ENCODE measurements around the gene ZC3H12C.

The ZC3H12C gene

DNA sequence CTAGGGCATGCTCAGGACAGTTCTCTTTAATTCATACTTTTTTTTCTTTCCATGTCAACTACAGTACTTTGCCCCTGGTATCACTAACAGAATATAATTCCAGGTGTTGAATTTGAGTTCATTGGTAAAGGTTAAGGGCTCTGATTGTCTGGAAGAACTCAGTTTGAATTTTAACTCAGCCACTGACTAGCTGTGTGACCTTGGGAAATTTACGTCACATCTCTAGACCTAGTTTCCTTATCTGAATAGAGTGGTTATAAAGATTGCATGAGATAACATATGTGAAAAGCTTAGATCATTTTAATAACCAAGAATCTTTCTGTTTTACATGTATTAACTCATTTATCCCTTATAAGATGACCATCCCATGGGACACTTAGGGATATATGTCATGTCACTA is 15.8 kb upstream of the ZC3H12C start:
- no peak for DNase-seq (ENCODE audit: low read depth, low spot score)

DNA sequence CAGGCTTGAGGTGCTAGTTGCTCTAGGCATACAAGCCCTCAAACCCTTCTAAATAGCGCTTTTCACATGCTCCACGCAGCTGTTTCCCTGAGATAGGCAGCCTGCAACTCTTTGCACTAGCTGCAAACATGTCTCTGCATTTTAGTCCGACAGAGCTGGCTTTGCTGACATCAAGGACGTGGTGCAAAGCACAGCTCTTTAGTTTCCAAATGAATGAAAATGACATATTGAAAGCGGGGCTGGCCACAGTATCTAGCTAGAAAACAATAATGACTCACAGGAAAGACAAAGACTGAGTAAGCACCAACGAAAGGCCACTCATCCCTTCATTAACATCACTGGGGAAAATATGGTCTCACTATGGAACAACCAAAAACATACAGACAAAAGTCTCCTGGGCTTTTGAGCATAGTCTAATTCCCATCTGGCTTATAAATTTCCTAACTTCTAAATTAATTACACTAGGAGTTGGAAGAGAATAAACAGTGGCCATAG is 15.3 kb upstream of the ZC3H12C start:
- no peak for DNase-seq (ENCODE audit: low read depth, low spot score)

DNA sequence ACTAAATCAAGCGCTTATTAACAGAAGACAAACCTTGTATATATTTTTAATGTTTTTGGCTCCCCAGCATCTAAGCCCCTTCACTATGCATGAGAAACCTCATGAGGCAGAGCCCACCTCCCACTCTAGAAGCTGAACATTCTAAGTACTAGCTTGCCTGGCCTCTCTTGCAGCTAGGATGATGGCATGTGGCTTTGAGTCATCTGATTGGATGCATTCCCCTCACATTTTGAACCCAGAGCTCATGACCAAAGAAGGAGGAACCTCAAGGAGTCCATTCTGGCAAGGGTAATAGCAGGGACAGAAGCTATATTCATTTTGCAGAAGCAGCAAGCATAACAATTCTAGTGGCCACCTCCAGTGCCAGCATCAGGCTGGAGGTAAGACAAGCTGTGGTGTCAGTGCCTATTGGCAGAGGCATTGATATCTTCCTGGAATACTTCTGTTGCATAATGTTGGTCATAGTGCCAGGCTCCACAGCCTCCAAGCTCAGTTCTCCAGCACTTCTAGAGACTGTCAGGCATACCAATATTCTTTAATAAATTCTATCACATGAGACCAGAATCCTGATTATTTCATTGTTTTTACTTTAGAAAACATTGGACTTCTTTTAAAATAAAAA is 14.2 kb upstream of the ZC3H12C start:
- no peak for DNase-seq (ENCODE audit: low read depth, low spot score)

DNA sequence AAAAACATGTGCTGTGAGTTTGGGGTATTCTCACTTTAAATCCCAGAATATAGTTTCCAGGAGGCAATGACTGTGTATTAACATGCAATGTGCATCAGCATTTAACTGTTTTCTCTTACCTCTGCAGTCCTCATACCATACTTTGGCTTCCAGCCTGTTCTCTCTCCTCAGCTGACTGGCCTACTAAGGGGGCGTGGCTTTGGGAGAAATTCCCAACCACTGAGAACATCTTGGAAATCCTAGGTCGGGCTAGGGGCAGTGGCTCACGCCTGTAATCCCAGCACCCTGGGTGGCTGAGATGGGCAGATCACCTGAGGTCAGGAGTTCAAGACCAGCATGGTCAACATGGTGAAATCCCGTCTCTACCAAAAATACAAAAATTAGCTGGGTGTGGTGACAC is 13.5 kb upstream of the ZC3H12C start:
- DNase-seq (ENCODE audit: low read depth, low spot score), result no peak

DNA sequence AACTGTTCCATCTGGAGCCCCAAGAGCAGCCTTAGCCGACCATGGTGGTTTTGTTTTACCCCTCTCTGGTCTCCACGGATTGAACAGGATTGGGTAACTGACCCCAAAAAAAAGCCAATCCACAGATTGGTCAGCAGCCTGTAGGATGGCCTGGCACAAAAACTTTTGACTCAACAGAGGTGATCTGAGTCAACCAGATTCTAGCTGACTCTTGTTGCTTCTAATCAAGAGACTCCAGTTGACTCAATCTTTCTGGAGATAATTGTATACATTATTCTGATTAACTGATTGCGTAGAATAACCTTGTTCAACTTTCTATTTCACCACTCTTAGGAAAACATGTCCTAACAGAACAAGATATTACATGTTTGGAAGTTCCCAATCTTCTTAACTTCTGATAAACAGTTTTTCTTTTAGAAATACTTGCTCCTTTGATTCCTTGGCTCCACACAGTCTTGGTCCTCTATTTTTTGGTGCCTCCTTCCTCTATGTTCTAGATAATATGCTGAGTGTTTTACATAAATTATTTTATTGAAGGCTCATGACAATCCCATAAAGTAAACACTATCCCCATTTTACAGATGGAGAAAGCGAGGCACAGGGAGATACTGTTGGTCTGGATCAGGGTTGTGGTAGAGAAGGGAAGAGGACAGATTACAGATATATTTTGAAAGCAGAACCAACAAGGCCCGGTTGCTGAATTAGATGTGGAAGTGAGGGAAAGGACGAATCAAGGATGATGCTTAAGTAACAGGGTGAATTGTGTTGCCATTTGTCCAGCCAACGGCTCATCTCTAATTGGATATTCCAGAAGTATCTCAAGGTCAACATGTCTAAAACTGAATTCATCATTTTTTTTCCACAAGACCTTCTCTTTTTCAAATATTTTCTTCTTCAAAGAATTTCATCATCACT is 11.5 kb upstream of the ZC3H12C start:
- no peak for DNase-seq (ENCODE audit: low read depth, low spot score)

DNA sequence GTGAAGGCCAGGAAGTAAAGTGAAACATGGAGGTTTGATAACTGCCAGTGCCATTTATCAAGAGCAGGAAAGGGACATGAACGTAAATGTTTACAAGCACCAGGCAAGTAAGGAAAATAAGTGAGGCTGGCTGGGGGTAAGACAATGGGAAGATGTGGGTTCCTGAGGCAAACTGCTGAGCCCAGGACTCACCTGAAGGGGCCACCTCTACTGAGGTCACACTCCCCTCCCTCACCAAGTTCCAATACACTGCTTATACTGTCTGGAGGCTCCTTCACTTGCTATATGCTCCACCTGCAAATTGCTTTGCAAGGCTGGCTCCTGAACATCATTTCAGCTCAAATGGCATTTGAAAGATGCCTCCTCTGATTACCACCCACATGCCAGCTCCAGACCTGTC is 10.3 kb upstream of the ZC3H12C start:
- DNase-seq (ENCODE audit: low read depth, low spot score), result no peak

DNA sequence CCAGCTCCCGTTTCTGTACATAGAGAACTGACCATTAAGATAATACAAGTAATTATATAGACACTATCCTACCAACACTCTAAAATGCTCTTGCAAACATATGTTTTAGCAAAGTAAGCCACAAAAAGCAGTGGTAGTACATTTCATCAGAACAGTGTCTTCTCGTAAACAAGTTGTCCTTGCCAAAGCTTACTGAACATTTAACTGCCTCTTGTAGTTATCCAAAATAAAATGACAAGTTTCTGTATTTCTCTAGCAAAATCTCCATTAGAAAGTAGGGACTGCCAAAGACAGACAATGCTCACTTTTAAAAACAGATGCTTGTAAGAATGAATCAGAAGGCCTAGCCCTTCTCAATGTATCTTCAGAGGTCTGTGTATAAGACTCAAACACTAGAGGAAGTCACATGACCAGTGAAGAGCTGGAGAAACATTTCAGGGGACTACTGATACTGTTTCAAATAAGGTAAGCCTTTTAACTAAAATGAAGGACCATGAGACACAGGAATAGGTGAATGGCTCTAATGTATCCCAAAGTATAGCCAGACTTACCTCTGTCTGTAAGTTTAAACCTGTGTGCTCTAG is 7.8 kb upstream of the ZC3H12C start:
- DNase-seq (ENCODE audit: low read depth, low spot score), result no peak

DNA sequence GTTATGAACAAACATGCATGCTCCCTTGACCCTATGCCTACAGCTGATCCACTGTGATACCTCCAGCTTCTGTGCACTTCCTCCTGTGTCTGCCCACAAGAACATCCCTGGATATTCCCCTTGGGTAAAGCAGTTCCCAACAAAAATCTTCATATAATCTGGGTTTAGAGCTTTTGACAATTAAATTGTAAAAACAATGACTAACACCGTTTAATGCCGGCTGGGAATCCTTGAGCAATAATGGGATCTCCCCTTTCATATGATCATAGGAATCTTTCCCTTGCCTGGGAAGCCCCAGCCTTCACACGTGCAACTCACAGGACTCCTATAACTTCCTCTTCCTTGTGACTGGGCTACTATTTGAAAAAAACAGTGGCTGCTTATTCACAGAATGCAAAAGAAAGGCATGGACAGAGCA is 6.3 kb upstream of the ZC3H12C start:
- DNase-seq (ENCODE audit: low read depth, low spot score), result no peak

DNA sequence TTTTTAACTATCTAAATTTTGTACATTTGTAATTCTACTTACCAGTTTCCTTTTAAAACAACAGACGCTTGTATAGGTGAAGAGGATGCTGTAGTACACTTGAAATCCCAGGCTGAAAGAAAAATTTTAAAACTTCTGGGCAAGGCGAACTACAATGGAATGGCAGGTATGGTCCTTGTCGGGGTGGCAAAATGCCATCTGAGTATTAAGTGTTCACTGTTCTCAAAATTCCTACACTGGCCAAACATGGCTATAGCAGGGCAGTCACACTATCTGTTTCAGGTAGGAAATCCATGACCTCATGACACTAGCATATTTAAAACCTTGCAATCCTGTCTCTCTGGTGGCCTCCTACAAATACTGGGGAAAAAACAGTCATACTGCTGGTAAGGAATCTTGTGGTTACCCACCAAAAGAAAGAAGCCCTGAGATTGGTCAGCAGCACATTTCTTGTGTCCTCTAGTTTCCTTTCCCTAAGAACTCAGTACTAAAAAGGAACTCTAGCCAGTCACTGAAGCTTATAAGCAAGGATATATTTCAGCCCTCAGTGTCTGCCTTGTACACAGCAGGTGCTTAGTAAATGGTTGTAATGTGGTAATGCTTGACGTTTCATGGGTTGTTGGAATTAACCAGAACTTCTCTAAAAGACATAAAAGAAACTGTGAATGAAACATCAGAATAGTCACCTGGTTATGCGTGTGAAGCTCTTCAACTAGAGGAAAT is 5.2 kb upstream of the ZC3H12C start:
- no peak for DNase-seq (ENCODE audit: low read depth, low spot score)

DNA sequence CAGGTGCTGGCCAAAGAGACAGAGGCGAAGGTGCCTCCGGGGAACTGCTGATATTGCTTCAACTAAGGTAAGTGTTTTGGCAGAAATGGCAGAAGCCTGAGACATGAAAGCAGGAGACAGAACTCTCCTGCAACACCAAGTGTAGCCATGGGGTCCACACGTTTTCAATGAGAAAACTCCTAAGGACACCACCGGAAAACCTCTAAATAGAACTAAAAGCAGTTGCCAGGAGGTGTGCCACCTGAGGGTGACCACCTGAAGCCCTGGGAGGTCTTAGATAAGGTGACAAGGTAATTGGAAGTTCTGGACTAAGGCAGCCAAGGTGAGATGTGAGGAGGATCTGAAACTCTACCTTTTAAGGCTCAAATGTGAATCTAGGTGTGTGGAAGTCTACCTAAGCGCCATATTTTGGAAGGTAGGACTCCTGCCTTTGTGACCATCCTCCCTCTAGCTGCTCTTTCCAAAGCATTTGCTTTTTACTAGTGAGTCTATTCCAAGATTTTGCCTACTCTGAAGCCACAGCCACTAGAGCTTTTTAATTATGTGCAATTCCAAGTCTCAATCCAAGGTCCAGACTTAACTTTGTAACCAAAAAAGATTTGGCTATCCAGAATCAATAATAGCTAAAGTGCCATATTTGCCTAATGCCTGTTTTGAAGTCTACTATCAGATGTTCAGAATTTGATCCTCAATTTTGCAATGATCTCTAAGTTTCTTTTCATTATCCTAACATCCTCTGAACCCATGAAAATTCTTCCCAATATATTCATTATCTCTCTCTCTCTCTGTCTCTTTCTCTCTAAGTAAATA is 4.5 kb upstream of the ZC3H12C start:
- DNase-seq (ENCODE audit: low read depth, low spot score), result no peak

DNA sequence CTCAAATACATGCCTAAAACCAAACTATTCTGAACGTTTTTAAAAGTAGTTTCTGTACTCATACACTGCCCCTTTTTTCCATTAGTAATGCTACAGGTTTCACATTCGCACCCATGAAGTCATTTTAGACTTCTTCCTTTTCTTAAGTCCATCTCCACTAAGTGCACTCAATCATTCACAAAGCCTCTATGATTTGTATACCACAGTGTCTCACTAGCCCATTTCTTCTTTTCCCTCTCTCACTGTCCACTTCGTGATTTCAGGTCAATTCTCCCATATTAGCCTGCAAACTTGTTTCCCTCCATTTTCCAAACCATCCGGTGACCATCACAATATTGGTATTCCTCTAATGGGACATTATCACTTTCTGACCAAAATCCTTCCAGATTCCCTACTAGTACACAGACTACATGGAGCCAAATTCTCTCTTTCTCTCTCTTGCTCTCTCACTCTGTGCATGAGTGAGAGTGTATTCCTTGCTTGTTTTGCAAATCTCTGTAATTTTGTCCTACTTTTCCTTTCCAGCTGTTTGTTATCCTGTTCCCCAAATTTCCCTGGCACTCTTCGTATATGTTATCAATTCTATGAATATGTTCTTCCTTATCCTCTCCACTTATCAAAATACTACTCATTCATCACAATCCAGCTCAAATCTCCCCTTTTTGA is 3.4 kb upstream of the ZC3H12C start:
- DNase-seq (ENCODE audit: low read depth, low spot score), result no peak

DNA sequence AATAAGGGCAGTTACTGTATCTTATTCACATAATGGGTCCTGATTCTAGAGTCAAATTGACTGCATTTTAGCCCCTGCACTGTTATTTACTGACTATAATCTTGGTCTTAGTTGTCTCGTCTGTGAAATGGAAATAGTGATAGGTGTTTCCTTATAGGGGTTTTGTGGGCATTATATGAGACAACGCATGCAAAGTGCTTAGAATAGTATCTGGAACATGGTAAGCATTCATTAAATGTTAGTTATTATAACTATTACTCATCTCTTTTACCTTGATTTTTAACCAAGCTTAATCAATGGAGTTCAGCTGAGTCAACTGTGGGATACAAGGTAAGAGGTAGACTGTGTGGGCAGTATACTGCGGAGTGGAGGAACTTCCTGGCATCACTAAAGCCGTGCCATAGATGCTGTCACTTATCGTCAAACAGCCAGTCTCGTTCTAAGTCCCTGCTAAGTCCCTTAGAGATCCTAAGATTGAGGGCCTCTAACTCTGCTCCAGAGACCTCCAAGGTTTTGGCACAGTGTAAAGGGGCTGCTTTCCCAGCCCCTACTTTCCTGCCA is 2.6 kb upstream of the ZC3H12C start:
- no peak for DNase-seq (ENCODE audit: low read depth, low spot score)

DNA sequence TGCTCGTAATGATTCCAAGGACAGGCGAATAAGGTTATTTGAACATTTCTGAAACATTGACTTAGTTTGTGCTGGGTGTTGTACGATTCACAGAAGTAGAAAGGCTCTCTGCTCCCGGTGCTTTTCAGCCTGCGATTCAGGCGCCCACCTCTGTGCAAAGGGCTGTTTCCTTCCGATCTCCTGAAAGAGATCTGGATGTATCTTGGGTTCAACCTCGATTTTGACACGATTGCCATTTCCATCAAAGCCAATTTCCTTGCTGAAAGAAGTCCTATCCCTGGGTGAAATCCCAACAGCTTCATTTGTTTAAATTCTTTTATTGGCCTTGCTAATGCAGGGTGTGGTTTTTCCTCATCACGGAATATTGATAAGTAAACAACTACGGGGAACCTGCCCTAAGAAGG is 1.1 kb upstream of the ZC3H12C start:
- no peak for DNase-seq (ENCODE audit: low read depth, low spot score)

DNA sequence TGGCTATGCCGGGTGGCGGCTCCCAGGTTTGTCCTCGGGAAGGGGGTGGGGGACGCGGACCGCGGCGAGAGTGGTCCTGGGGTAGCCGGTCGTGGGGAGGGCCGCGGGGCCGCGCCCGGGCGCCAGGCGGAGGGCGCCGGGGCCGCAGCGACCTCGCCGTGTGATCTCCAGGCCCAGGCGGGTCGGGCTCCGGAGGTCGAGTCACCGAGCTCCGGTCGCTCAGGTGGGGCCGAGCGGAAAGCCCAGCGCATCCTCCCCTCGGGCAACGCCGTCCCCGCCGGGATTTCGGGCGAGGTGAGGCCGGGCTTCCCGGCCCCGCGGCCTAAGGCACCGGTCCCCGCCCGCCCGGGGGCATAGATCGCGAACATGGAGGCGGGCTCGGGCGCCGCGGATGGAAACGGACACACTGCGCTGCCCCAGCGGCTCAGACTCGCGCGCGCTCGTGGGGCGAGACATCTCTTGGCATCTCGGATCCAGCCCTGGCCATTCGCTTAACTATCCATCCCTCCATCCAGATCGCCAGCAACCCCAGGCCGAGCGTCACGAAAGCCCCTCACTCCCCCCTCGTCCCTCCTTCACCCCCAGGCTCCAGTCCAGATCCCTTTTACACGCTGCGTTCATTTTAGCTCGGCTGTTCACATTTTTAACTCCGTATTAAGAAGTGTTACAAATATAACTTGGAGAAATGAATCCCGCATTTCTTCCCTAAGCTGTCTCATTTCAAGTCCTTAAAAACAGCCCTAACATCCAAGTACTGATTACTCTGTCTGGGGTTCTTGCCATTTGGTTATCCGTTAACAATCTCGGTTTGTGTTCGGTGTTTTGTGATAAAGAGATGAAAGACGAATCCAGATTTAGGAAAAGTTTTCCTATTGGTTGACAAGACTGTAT is 460 bp downstream of the ZC3H12C start:
- DNase-seq (ENCODE audit: low read depth, low spot score), result no peak

DNA sequence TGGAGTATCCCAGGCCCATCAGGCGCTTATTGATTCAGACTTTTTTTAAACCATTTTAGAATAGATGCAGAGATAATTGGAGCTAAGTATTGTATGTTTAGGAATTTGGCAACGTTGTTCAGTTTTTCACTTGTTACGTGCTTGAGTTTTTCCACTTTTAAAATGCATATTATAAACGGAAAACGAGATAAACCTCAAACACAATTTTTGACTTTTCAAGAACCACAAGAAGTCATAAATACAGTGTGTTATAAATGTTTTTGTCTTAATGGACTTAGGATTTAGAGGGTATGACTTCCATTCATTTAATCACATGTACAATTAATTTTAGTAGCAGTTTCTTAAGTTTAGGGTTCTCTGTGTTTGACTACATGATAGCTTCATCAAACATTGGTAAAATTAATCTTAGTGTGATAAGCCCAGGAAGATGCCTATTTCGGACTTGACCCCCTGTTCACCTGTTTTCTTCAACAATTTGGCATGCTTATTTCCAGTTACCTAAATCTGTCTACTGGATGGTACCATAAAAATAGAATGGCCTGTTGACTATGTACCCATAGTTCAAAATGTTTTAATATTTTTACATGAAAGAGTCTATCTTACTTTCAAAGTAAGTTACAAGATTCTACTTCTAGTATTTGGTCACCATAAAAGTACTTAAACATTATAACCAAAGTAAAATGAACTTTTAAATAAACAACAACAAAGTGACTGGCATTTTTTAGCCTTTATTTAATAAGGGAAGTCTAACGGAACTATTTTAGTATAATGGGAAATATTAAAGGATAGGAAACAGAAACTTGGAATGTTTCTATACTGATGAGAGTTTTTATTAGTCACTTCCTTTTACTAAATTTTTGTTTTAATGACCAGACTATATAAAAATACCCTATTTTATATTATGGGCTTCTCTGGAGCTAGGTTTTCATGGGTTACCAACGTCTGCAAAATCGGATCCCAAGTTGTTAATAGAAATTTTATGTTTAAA is 1.4 kb downstream of the ZC3H12C start:
- DNase-seq (ENCODE audit: low read depth, low spot score), result no peak

DNA sequence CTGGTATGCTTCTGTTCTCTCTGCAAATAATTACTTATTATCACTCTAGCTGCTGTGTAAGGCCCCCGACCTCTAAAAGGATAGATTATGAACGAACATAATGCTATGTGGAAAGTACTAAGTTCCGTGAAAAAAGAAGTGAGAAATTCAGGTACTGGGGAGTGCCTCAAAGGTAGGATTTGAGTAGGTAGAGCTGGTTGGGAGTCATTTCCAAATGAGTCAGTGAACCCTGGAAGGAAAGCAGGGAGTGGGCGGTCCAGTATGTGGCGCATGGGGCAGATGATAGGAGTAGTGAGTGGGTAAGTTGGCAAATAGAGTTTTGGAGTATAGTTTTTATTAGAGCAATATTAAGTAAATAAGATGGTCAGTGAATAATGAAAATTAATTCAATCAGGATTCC is 2.4 kb downstream of the ZC3H12C start:
- no peak for DNase-seq (ENCODE audit: low read depth, low spot score)

DNA sequence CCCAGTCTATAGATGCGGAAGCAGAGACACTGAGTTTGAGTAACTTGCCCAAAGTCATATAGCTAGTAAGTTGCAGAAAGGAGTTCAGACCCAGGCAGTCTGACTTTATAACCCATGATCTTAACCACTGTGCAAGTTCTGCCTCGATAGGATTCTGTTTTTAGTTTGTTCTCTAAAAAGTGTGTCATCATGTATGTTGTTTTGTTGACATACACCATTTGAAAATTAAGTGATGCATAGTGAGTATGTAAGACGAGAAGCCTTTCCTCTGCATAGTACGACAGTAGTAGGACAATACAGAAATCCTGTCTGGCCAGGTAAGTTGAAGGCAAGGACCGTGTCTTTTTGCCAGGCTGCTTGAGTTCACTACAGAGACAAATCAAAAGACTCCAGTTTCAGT is 3.3 kb downstream of the ZC3H12C start:
- no peak for DNase-seq (ENCODE audit: low read depth, low spot score)

DNA sequence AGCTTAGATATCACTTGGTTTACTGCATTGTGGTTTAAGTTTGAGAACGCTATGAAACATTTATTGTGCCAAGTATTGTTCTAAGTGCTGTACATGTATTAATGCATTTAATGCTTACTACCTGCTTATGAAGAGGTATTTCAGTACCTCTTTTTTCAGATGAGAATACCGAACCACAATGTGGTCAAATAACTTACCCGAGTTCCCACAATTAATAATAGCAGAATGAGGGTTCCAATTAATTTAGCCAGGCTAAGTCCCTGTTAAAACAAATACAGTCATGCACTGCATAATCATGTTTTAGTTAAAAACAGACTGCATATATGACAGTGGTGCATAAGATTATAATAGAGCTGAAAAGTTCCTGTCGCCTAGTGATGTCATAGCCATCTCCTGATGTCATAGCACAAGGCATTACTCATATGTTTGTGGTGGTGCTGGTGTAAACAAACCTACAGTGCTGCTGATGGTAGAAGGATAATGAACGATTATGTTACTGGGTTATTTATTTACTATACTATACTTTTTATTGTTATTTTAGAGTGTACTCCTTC is 4.3 kb downstream of the ZC3H12C start:
- no peak for DNase-seq (ENCODE audit: low read depth, low spot score)
